Dermis microvascular lymphatic vessel endothelial cell (primary cell): ENCODE data around the gene TMEM171. TPM values are rescaled to one million over a fixed set of nuclear protein-coding genes. Genes with fewer than 3 reads are reported as not detected.

ENCODE experiments used
- DNase-seq, 2 donors: peaks; one replicate each; pipeline versions ENCODE4 v3.0.0 to v3.0.0-alpha.2; 2010; ENCODE audit warnings: low read depth in 2 of 2
- total RNA-seq: library from RNA; depleted of rRNA; stranded (reverse); fragments of >200 nt; gene quantifications from 2 replicates; pipeline ENCODE4 v1.2.1, GENCODE V29; 2014

TMEM171 gene
- total RNA-seq, 1 donor from 2014 or later = 1.4 TPM

DNA sequence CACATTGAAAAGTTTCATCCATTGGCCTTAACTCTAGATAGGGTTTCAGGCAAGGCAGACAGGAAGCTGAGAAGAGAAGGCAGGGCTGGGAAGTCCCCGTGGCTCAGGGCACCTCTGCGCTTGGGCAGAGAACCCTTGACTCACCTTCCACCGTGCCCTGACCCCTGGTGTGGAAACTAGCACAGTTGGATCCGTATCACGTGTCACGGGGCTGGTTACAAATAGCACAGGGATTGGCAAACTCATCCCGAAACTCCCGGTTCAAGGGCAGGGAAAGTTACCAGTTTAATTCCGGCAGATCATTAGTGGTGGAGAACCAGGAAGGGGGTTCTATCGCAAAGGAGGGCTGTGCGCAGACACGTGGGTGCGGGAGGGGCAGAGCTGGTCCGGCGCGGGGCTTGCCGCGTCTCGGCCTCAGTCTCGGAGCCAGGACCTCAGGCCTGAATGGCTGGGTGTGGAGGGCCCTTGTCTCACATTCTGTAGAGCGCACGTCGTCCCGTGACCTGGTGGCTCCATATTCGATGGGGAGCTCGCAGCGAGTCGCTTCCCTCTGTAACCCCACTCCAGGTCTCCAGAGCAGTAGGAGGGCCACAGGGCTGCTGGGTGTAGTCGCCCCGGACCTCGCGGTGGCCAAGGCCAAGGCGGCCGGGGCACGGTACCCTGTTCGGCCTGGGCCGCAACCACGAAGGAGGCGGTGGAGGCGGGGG lies 771 bp upstream of the TMEM171 start:
- peak in 1 of 2 donors; percentile 8 for DNase-seq

DNA sequence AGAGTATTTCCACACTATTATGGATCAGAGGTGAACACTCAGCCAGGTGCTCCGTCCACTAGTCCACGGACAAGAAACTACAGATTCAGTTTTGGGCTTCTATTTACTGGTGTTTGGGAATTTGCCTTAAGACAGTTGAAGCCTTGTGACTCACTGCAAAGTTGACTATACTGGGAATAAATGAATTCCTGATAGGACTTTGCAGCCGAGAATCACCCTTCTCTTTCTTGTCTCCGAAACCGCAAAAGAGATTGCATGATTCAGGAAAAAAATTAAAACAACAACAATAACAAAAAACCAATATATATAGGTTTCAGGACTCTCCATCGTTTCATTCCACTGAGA lies 716 bp downstream of the TMEM171 start:
- DNase-seq = no peak

DNA sequence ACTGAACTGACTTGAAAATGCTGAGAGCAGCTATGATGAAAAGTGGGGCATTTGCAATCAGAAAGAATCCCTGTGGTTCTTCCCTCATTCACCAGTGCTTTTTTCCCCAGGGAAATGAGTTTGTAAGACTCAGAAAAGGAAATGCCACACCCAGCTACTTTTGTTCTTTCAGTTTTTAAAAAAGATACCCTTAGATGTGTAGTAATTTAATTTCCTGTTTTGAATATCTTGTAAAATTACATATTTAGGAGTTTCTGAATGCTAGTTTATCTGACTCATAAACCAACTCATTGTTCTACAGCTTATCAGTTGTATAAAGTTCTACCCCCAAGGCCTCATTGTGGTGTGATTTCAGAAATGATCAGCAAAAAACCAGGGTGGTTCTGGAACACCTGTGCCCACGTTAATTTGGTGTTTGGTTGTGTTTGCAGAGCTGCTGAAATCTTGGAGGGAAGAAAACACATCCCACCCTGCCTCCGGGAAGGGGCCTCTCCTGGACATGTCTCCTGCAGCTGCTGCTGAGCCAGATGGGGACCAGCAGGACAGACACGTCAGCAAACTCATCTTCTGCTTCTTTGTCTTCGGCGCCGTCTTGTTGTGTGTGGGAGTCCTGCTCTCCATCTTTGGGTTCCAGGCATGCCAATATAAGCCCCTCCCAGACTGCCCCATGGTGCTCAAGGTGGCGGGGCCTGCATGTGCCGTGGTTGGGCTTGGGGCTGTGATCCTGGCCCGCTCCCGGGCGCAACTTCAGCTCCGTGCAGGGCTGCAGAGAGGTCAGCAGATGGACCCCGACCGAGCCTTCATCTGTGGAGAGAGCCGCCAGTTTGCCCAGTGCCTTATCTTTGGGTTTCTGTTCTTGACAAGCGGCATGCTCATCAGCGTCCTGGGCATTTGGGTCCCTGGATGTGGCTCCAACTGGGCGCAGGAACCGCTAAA lies 2.8 kb downstream of the TMEM171 start:
- DNase-seq = peak; percentile 4 to 56

DNA sequence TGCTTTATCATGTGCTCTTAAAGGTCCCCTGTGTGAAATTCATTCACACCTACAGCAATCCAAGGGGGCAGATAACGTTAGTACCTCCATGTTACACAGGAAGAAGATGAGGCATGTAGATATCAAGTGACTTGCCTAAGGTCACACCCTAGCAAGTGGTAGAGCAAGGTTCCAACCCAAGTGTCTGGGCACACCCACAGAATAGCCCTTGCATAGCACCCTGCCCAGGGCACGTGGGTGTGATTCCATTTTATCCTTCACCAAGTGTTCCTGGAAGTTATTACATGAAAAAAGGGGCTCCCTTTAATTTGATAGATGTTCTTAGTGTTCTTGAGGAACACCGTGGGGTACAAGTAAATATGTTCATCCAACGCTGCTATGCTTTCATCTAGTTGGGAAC lies 4.9 kb downstream of the TMEM171 start:
- DNase-seq = no peak

DNA sequence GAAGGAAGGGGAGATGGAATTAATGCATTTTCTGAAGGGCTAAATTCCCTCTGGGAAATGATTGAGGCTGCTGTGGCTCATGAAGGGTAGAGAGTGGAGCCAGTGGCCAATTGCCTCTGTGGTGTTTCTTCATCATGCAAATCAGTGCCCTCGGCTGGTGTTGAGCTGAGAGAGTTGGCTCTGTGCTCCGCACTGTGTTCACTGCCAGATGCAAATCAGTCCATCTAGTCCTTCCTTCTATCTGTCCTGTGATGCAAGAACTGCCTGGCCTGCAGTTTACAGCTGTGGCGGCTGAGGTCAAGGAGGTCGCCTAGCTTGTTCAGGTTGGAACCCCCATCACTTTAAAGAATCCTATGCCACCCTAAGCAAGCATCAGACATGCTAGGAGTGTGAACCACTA lies 6.0 kb downstream of the TMEM171 start:
- DNase-seq = no peak

DNA sequence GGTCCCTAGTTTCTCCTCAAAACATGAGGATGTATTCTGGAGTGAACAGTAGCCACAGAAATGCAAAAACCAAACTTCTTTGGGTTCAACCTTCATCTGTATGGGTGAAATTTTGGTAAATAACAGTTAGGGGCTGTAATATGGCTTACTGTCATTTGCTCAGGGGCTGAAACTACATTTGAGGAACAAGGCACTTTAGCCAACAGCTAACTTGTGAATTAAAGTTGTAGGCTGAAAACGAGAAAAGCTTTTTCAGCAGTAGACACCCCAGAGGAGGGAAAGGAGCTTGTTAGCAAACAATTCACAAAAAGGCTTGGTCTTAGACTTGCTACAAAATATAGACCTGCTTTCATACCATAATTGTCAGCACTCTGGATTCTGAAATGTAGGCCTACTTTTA lies 6.6 kb downstream of the TMEM171 start:
- no peak for DNase-seq

DNA sequence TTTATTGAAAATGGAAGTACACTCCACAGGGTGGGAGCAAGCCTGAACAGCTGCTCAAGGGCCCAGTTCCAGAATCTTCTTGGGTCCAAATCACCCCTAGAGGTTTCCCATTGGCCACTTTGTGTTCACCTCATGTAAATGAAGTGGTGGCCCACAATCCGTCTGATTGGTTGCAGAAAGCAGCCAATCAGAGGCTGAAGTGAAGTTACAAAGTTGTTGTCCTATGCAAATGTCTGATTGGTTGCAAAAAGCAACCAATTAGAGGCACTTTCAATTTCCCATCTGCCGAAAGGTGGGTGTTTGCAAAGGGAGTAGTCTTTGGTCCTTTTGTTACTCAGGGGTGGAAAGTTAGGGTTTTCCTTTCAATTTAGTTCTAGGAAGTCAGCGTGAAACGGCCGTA lies 8.8 kb downstream of the TMEM171 start:
- DNase-seq = no peak

DNA sequence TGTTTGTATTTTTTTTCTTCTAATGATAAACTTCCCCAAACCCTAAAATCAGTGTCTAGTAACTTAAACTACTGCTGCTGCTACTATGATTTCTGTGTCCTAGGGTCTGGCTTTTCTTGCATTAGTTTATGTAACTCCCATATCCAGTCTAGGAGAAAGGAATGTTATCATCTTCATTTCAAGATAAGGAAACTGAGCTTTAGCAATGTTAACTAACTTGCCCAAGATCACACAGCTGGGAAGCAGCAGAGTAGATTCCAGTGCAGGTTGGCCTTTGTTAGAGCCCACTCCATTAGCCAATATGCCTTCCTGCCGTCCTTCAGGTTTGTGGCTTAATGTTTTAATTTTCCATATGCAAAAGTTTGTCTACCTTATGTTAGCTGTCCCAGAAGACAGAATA lies 10.4 kb downstream of the TMEM171 start:
- no peak for DNase-seq

DNA sequence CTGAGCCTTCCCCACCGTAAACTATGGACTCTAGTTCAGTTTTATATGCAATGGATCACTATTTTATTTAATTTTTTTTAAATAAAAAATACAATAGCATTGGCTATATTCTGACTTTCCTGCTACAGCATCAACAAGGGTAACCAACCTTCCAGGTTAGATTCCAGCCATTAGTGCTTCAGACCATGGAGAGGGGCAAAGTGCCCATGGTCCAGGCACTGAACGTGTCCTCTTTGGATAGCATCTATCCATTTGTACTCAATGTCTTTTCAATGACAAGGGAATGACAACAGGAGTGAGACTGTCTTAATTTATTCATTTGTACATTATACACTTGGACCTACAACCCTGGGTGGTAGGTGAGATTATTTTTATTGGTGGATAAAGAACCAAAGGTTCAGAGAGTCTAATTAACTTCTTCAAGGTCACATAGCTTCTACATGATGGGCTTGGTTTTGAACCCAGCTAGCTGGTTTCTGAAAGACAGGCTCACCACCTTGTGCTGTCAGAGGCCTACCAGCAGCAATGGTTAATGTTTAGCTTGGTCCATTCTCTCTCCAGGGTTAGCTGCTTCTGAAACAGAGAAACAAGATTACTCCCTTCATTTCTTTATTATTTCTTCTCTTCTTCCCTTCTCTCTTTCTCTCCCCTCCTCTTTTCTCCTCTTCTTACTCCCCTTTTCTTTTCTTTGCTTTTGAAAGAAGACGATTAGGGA lies 11.5 kb downstream of the TMEM171 start:
- no peak for DNase-seq

DNA sequence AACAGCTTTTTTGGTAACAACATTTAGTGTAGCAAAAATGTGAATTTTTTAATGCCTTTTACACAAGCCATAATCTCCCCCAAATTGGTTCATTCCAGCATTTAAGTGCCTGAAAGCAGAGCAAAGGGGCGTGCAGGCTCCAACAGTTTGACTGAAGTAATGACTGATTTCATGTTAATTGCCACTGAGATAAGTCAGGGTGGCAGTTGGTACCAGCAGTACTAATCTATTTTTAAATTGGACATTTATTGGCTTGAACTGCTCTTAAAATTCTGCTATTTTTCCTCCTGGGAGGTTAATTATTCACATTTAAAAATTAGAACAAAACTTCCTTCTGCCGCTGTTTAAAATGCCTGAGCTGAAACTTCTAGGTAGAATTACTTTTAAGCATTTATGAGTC lies 12.4 kb downstream of the TMEM171 start:
- no peak for DNase-seq

DNA sequence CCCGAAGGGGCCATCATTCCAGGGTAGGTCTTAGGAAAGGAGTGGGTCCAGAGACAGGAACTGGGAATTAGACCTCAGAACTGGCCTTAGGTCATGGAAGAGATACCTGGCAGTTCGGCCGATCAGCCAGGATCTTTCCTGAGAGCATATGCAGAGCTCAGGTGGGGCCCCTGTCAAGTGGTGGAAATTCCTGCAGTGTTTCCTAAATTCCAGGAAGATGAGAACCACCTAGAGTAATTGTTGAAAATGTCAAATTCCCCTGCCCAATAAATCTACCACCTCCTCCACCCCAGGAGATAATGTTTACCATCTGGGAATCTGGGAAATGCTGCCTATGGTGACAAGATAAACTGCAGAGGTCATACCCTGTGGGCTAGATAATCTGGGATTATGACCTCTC lies 14.6 kb downstream of the TMEM171 start:
- DNase-seq = no peak

DNA sequence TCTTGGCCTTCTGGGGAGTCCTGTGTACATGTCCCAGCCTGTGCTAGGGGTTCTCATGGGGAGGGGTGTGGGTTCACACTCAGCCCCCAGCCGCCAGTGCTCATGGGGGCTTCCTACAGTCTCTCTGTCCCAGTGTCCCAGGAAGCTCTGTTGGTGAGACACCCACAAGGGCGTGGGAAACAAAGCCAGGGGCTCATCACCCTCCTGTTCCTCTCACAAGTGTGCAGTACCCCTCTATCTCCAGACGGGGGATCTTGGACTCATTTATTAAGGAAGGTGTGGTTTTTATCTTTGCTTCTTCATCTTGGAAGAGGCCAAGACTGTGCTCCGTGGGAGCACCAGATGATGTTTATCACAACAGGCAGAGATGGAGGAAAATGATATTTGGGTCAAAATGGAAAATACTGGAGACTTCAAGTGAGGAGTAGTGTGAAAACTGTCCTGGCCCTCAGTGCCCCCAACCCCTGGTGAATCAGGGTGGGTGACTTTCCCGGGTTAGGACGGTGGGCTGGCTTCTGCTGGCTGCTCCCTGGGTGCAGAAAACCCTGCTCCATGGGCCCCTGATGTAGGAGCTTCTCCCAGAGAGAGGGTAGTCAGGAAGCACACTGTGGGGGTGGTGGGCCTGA lies 15.2 kb downstream of the TMEM171 start:
- peak in 1 of 2 donors; percentile 20 for DNase-seq

DNA sequence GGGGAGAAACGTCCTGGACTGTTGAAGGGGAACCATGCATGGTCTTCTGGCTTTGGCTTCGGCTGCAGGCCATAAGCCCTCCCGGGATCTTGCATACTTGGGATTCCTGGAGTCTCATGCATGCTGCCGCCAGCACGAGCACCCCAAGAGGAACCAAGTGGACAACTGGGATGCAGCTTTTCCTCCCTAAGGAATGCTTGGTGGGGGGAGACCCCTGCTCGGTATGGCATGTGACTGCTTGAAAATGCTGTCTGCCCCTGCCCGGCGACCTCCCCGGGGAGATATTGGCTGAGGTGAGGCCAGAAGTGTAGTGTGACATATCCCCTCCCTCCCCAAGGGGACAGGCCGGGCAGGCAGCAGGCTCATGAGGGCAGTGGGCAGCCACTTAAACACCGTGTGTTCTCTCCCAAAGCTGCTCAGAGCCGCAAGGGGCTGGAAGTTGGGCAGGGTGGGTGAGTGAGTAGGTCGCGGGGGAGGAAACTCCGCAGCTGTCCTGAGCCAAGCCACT lies 15.7 kb downstream of the TMEM171 start:
- DNase-seq = no peak

DNA sequence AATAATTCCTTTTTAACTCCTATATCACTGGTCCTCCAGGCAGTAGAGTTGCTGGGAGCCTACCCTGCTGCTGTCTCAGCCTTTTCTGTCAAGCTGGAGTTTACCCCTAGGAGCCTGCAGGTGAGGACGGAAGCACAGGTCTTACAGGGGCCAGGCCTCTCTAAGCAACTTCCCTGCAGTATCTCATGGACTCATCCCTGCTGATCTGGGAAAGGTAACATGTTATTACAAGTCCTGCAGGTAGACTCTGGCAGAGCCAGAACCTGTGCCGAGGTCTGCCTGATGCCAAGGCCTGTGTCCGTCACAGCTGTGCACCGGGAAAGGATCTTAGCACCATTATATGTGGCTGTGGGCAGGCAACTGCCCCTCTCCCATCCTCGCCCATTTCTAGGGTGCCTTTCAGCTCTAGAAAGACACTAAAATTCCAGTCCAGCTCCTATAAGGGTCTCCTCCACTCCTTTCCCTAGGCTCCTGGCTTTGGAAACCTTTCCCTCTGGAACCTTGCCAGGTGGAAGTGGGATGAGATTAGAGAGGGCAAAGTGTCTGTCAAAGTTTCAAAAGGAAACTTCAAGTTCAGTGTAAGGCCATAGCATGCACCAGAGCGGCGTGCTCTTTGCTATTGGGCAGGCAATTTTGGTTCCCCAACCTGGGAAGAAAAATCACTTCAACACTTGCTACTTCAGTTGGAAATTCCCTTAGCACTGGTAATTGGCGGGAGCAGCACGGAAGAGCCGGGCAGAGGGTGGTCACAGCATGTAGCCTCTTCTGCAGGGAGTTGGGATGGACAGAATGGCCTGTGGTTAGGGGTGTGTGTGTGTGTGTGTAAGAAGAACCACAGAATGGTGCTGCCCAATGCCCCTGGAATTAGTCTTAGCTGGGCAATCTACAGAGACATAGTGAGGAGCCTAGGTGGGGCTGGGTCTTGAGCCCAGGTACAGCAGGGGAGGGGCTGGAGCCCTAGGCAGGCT lies 17.5 kb downstream of the TMEM171 start:
- no peak for DNase-seq

DNA sequence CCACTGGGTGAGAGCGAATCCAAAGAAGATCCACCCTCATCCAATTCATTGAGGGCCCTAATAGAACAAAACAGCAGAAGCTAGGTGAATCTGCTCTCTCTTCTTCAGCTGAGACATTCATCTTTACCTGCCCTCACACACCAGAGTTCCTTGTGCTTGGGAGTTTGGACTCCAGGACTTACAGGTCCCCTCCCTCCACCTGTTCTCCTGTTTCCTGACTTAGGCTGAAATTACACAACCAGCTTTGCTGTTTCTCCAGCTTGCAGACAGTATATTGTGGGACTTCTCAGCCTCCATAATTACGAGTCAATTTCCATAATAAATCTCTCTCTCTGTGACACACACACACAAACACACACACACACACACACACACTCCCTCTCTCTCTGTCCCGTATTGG lies 19.1 kb downstream of the TMEM171 start:
- no peak for DNase-seq

DNA sequence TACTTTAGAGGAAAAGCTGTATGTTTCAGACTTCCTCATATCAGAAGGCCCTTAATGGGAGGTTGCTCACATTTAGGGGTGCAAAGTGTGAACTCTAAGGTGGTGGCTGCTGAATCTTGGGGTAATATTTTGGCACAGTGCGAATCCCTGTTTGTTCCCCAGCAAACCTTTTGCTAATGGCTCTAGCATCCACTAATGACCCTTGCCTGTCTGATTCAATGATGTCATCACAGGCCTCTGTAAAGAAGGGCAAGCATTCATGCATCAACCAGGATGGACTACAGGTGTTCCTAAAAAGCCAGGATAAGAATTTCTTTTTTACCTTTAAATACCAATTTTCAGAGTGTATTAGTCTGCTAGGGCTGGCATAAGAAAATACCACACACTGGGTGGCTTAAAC lies 20.4 kb downstream of the TMEM171 start:
- no peak for DNase-seq

DNA sequence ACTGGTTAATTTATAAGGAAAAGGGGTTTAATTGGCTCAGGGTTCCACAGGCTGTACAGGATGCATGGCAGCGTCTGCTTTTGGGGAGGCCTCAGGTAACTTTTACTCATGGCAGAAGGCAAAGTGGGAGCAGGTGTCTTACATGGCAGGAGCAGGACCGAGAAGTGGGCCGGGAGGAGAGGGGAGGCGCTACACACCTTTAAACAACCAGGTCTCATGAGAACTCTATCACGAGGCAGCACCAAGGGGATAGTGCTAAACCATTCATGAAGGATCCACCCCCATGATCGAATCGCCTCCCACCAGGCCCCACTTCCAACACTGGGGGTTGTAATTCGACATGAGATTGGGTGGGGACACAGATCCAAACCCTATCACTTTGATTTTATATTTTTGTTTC lies 21.7 kb downstream of the TMEM171 start:
- no peak for DNase-seq

DNA sequence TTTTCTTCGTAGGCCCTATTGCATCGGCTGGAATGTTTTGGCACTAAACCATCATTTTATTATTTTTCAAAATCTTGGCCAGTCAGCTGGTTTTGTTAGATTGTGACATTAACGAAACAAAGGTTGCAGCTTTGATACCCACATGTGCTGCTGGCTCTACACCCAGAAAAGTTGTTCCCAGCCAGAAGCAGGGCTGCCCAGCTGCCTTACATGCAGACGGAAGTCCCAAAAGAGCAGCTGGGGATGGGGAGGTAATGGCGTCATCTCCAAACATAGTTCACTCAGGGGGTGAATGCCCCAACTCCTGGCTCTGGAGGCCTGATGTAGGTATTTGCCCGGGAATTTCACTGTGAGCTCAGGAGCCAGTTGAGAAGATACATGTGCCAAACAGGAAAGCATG lies 23.3 kb downstream of the TMEM171 start:
- no peak for DNase-seq

DNA sequence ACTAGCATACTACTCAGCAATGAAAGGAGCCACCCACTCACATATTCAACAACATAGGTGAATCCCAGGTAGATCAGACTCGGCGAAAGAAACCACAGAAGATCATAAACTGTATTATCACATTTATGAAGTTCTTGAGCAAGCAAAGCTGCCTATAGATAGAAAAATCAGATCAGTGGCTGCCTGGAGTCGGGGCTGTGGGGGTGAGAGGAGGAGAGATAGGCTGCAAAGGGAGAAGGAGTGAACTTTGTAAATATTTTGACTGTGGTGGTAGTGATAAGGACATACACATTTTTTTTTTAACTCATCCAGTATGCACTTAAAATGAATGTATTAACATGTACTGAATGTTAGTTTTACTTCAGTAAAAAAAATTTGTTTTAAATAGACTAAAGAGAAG lies 29.2 kb downstream of the TMEM171 start:
- DNase-seq = no peak

DNA sequence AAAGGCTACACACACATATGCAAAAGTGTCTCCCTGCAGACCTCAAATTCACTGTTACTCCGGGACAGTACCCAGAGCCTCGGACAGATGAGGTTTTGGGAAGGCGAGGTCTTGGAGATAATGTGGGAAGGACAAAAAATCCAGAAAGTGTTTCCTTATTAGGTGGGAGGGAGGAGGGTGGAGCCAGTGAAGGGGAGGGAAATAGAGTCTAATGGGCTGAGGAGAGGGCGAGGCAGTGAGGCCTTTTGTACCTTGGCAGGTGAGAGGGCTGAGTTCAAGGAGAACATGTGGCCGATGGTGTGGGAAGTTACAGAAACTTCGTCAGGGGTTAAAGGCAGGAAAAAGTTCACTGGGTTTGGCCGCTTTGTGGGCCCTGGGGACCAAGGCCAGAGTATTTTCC lies 30.5 kb downstream of the TMEM171 start:
- no peak for DNase-seq
